NK-92 treated with Interleukin-12 subunit alpha and Interleukin-12 subunit beta, amount 100 ng/mL, for 24 hours (cell line): Measurements from ENCODE around the gene ACP6.
A peak's percentile ranks its signal among the peaks of the same experiment; 100 is the strongest.
"Not testable (repeated sequence)": the region's sequence is repeated elsewhere in the genome, so short reads cannot be mapped to it uniquely, and the experiment has no call there.

Experiments
- DNase-seq: peaks from one replicate; lab custom pipeline; 2025; lab: John Stamatoyannopoulos, UW

The ACP6 gene

GRCh38 chr1:147620543-147620942, 49.8 kb downstream of the ACP6 start:
- DNase-seq = no peak

GRCh38 chr1:147619741-147620140, 50.6 kb downstream of the ACP6 start:
- no peak for DNase-seq

- no peak for DNase-seq
These were observed 51.6 kb downstream of the ACP6 start for GRCh38 chr1:147618771-147619170.

- no peak for DNase-seq
These were observed 52.2 kb downstream of the ACP6 start for GRCh38 chr1:147618077-147618569.

GRCh38 chr1:147614966-147615365, 55.4 kb downstream of the ACP6 start:
- not testable (repeated sequence) for DNase-seq

GRCh38 chr1:147613506-147613905, 56.8 kb downstream of the ACP6 start:
- DNase-seq = no peak

GRCh38 chr1:147612366-147612765, 58.0 kb downstream of the ACP6 start:
- no peak for DNase-seq

GRCh38 chr1:147611586-147611985, 58.7 kb downstream of the ACP6 start:
- no peak for DNase-seq

- DNase-seq = no peak
These were observed 59.3 kb downstream of the ACP6 start for GRCh38 chr1:147611021-147611426.

GRCh38 chr1:147609358-147609757, 61.0 kb downstream of the ACP6 start:
- DNase-seq = no peak

GRCh38 chr1:147608596-147608995, 61.7 kb downstream of the ACP6 start:
- DNase-seq = no peak

- DNase-seq = no peak
These were observed 64.7 kb downstream of the ACP6 start for GRCh38 chr1:147605591-147605990.

GRCh38 chr1:147603986-147604385, 66.3 kb downstream of the ACP6 start:
- no peak for DNase-seq

GRCh38 chr1:147600119-147601111, 69.9 kb downstream of the ACP6 start:
- DNase-seq = no peak

- DNase-seq = peak; percentile 95
These were observed 70.8 kb downstream of the ACP6 start for GRCh38 chr1:147599362-147600118.

- no peak for DNase-seq
These were observed 71.5 kb downstream of the ACP6 start for GRCh38 chr1:147598621-147599361.

GRCh38 chr1:147597010-147597409, 73.3 kb downstream of the ACP6 start:
- DNase-seq = no peak
